GM13977 (cell line): ENCODE data around the gene TGFA.

Experiments used
- DNase-seq: peaks from one replicate; pipeline ENCODE4 v3.0.0; 2012; ENCODE audit warnings: low spot score
- in situ Hi-C: fragments of 300-500 bp; cut with MboI; formaldehyde crosslinking; loops from one replicate; pipeline ENCODE4 v1.12.0; 2022; ENCODE audit warnings: low sequenced_read_pairs, low pct_unique_long_range_greater_than_20kb, mixed read lengths, inconsistent platforms; ENCODE audit not compliant: unreplicated experiment
- TF ChIP-seq, protein P1 (sequence below): IDR thresholded peaks from 2 replicates; pipeline ENCODE4 v1.5.1; 2012; ENCODE audit warnings: mild to moderate bottlenecking, control low read depth; ENCODE audit not compliant: insufficient read depth; ENCODE audit errors: extremely low read depth, missing control alignments

TGFA gene

DNA sequence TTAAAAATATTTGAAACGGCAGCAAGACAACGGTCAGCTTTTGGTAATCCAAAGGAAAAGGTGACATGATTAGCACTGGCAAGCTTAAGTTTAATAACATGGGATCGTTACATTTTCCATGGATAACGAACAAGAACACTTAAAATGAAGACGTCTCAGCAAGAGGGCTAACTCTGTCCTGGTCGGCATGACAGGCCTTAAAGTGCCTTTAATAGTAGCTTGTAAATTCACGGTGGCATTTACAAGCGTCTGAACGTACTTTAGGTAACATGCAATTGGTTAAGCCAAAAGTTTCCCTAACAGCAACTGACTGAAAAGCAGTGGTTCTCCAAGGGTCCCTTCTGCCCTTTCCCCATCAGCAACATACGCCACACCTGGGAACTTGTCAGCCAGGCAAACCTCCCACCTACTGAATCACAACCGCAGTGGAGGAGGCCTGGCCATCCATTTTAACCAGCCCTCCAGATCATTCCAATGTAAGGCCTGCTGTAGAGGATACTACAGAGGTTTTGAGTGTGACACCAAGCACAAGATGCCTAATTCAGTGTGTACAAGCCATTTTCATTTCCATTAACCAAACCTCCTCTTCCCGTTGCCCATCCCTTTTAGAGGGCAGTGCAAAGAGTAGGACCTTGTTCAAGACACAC, 4.4 kb downstream of the TGFA start:
- DNase-seq: no peak
- TF ChIP-seq, protein P1, sequence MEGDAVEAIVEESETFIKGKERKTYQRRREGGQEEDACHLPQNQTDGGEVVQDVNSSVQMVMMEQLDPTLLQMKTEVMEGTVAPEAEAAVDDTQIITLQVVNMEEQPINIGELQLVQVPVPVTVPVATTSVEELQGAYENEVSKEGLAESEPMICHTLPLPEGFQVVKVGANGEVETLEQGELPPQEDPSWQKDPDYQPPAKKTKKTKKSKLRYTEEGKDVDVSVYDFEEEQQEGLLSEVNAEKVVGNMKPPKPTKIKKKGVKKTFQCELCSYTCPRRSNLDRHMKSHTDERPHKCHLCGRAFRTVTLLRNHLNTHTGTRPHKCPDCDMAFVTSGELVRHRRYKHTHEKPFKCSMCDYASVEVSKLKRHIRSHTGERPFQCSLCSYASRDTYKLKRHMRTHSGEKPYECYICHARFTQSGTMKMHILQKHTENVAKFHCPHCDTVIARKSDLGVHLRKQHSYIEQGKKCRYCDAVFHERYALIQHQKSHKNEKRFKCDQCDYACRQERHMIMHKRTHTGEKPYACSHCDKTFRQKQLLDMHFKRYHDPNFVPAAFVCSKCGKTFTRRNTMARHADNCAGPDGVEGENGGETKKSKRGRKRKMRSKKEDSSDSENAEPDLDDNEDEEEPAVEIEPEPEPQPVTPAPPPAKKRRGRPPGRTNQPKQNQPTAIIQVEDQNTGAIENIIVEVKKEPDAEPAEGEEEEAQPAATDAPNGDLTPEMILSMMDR: no peak
- in situ Hi-C loops: no loop called here

DNA sequence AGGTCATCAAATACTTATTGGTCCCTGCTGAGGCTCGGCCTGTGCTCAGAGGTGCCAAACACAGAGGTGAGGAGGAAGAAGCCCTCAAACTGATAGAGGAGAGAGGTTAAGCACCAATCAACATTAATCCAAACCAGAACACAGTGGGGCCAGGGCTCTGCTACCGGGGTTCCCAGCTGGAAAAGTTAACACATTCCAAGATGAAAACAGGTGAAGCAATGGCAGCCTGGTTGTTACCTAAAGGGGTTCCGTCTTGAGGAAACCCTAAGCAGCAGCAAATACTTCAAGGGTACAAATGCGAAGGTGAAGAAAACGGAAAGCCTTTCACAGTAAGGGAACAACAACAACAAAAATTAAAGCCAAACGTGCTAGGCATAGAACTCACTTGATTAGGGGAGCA, 5.4 kb downstream of the TGFA start:
- TF ChIP-seq, protein P1: no peak
- in situ Hi-C loops: no loop called here

DNA sequence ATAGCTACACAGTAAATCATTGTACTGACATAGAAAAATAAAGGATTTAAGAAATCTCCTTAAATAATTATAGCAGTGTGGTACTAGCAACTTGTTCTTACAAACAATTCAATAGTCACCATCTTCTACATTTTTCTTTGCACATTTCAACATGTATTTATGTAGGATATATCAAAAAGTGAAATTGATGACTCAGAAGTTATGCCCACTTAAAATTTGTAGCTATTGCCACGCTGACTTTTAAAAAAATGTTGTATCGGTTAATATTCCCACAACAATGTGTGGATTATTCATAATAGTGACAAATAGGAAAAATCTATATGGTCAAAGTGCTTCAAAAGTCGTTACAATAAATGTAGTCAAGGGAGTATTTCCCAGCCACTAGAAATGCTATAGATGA, 6.7 kb downstream of the TGFA start:
- TF ChIP-seq, protein P1: no peak
- DNase-seq: no peak
- in situ Hi-C loops: no loop called here

More for the DNA sequence above, 5.4 kb downstream of the TGFA start:
- no peak for DNase-seq

DNA sequence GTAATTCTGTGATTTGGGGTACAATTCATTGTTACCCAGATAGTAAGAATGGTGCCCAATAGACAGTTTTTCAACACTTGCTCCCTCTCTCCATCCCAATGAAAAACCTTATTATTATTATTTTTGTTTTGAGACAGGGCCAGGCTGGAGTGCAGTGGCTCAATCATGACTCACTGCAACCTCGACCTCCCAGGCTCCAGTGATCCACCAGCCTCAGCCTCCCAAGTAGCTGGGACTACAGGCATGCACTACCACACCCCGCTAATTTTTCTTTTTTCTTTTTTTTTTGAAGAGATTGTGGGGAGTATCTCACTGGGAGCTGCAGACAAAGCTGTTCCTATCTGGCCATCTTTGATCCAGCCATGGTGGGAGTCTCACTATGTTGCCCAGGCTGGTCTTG, 7.2 kb downstream of the TGFA start:
- in situ Hi-C loops: no loop called here
- DNase-seq: no peak
- TF ChIP-seq, protein P1: no peak

DNA sequence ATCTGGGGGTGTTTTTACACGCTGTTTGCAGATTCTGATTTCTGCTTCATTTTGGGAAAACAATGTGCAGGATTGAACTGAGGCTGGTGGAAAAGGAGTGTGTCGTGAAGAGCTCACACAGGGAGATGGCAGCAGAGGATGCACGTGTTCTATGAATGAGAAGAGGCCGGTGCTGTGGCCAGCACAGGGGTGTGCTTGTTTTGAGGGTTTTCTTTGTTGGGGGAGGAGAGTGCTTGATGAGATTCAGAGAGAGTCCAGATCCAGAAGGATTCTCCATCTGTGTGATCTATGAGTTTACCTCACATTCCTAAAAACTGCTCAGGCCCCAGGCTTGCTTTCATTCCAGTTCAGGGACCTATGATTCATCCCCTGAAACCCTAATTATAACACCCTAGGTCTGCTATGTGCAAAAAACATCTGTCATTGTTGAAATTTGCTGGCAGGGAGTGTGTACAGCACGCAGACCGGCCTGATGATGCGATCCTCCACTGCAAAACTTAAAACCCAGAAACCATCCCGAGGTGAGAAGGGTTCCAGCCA, 12.1 kb downstream of the TGFA start:
- in situ Hi-C loops: no loop called here

DNA sequence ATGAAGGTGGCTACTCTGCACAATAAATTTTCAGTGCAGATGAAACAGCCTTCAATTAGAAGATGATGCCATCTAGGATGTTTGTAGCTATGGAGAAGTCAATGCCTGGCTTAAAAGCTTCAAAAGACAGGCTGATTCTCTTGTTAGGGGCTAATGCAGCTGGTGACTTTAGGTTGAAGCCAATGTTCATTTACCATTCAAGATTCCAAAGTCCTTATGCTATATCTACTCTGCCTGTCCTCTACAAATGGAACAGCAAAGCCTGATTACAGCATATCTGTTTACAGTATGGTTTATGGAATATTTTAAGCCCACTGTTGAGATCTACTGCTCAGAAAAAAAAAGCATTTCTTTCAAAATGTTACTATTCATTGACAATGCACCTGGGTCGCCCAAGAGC, 15.8 kb downstream of the TGFA start:
- no peak for DNase-seq
- TF ChIP-seq, protein P1: no peak
- in situ Hi-C loops: no loop called here

More for the DNA sequence above, 12.1 kb downstream of the TGFA start:
- TF ChIP-seq, protein P1: no peak
- no peak for DNase-seq
